Posterior vena cava (tissue), 2 donors: ENCODE results near the gene CLCN4. TPM values are rescaled to one million over a fixed set of nuclear protein-coding genes. Genes with fewer than 3 reads are reported as not detected.

Experiments
- DNase-seq: peaks from one replicate; pipeline ENCODE4 v3.0.0-alpha.2; 2020; ENCODE audit warnings: low spot score
- intact Hi-C, 2 donors: fragments of 100-400 bp; cut with DNase I; formaldehyde crosslinking; loops; one replicate each; pipeline versions ENCODE4 v1.14.1 to v1.14.2; 2022 to 2023
- total RNA-seq, 2 donors: library from RNA; stranded (reverse); fragmentation: NEBNext Ultra II Directional; extraction: Animal tissue kit (Norgen Biotek cat#: 25700); gene quantifications; one replicate each; pipeline ENCODE4 v1.2.1, GENCODE V29; 2021
- donor health status: DM: yes; HTN: yes; CAD: no.
- donor health status: DM: yes; HTN: yes; CAD: no.

Gene CLCN4
- total RNA-seq, 2 donors from 2014 or later = 3.7 to 8.4 TPM

DNA sequence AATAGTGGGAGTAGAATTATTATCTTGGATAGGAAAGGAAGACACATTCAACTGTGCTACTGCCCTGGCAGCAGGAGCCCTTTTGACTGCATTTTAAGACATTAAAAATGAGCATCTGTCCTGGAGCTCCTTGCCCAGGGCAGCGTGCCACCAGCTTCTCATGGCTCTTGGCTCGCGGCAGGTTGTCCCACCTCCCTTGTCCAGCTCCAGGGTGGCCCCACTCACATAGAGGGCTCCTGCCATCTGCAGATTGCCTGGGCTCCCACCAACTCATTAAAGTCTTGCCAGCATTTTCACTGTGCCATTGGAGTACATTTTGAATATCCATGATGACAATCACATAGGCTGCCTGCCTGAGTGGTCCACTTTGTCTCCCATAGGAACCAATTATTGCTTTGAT, 27.0 kb downstream of the CLCN4 start:
- intact Hi-C loops = loop anchor here (10.0 kb wide), 2 partner anchors 441 to 951 kb away; partner anchors contain the start of gene MID1 (in 1 of the 2)
- DNase-seq = no peak

DNA sequence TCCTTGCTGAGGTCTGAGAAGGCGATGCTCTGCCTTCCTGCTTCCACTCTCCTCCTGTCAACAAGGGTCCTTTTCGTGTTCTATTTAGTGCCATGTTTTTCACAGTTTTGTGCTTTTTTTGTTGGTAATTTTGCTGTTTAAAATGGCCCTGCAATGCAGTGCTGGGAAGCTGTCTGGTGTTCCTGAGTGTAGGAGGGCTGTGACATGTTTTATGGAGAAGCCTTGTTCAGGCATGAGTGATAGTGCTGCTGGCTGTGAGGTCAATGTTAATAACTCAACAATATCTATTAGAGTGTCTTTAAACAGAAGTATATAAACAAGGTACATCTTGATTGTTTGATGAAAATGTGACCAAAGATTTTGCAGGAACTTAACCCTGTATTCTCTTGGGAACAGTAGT, 27.6 kb downstream of the CLCN4 start:
- intact Hi-C loops = loop anchor here (10.0 kb wide), 2 partner anchors 440 to 950 kb away; partner anchors contain the start of gene MID1 (in 1 of the 2)
- DNase-seq = no peak

GRCh38 chrX:10186355-10186754, 29.6 kb downstream of the CLCN4 start:
- DNase-seq = no peak
- intact Hi-C loops = loop anchor here (2.0 to 10.0 kb wide), 3 partner anchors 438 to 952 kb away; partner anchors contain the start of gene MID1 (in 1 of the 2)

DNA sequence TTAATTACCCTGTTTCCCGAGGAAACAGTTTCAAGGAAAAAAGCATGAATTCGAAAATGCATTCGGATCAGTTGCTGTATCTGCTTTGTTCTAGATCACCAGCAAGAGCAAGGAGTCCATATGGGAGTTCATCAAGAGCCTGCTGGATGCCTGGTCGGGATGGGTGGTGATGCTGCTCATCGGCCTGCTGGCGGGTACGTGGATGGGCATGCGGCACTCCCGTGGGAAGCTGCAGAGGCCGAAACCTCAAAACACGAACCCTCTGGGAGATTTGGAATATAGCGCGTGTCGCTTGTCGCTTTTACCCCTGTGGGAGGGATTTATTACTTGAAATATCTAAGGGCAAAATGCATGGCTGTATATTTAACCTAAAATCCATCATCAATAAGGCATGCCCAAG, 30.6 kb downstream of the CLCN4 start:
- intact Hi-C loops = loop anchor here (2.0 to 10.0 kb wide), 3 partner anchors 437 to 951 kb away; partner anchors contain the start of gene MID1 (in 1 of the 2)

GRCh38 chrX:10189317-10190268, 32.8 kb downstream of the CLCN4 start:
- peak; percentile 89 for DNase-seq
- intact Hi-C loops = loop anchor here (5.0 to 10.0 kb wide), 3 partner anchors 143 to 945 kb away; partner anchors contain the start of gene MID1 (in 1 of the 2)

More for the DNA sequence above, 30.6 kb downstream of the CLCN4 start:
- no peak for DNase-seq

- intact Hi-C loops = loop anchor here in 1 of 2 donors (5.0 kb wide), 1 partner anchor 142 kb away; no protein-coding TSS in a partner anchor
- no peak for DNase-seq
Observed at GRCh38 chrX:10190367-10190766, 33.6 kb downstream of the CLCN4 start.

DNA sequence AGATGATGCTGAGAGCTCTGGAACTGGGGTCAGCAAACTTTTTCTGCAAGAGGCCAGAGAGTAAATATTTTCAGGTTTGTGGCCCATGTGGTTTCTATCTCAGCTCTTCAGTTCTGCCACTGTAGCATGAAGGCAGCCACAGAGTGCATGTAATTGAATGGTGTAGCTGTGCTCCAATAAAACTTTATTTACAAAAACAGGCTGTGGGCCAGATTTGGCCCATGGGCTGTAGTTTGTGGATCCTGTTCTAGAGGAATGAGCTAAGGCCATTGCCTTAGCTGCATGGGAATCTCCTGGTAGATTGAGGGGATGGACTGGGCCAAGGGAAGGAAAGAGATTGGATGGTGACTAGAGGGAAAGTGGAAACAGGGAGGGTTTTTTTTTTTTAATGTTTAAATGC, 36.8 kb downstream of the CLCN4 start:
- intact Hi-C loops = loop anchor here in 1 of 2 donors (5.0 kb wide), 1 partner anchor 139 kb away; no protein-coding TSS in a partner anchor

DNA sequence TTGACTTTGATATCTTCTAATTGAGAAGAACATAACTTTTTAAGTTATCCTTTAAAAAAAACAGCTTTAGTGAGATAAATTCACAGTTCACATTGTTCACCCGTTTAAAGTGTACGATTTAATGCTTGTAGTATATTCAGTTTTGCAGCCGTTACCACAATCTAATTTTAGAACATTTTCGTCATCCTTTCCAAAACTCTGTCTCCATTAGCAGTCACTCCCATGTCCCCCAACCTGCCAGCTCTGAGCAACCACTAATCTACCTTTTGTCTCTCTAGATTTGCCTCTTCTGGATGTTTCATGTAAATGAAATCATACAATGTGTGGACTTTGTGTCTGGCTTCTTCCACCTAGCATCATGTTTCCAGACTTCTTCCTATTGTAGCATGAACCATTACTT, 38.6 kb downstream of the CLCN4 start:
- intact Hi-C loops = no loop called here
- DNase-seq = no peak

More for the DNA sequence above, 36.8 kb downstream of the CLCN4 start:
- no peak for DNase-seq

DNA sequence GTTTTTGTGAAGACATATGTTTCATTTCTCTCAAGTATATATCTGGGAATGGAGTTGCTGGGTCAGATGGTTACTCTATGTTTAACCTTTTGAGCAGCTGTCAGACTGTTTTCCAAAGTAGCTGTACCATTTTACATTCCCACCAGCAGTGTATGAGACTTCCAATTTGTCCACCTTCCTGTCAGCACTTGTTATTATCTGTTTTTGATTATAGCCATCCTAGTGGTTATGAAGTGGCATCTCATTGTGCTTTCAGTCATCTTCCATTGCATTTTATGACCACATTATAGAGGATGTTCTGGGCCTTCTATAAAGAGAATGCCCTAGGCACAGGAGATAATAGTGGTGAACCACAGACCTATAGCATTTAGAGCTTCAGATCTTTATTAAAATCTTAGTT, 39.2 kb downstream of the CLCN4 start:
- DNase-seq = no peak
- intact Hi-C loops = no loop called here

DNA sequence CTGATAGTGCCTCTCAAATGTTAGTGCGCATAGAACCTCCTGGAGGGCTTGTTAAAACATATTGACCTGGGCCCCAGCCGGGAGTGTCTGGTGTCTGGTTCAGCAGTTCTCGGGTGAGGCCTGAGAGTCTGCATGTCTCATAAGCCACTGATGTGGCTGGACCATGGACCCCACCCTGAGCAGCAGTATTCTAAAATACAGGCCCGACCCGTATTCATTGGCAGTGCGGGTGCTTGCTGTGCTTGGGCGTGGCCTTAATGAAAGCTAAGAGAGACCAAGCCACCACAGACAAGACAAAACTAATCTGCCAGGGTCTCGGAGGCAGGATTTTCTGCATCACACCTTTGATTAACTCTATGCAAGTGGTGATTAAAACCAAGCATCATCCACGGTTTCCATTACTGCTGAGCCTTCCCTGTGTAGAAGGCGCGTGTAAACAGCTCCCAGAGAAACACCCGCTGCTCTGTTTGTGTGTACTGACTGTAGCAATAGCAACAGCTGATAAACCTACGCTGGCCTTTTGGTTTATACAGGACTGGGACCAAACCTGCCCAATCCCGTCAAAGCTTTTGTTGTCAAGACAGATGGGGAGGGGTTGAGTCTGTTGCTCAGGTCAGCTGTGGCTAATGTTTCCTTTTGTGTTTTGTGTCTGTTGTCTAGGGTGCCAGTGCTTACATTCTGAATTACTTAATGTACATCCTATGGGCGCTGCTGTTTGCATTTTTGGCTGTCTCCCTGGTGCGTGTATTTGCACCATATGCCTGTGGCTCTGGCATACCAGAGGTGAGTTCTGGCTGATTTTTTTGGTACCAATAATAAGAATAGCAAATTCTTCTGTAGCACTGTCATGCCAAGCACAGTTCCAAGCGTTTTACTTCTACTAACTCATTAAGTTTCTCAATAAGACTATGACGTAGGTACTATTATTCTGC, 40.8 kb downstream of the CLCN4 start:
- no peak for DNase-seq
- intact Hi-C loops = no loop called here

DNA sequence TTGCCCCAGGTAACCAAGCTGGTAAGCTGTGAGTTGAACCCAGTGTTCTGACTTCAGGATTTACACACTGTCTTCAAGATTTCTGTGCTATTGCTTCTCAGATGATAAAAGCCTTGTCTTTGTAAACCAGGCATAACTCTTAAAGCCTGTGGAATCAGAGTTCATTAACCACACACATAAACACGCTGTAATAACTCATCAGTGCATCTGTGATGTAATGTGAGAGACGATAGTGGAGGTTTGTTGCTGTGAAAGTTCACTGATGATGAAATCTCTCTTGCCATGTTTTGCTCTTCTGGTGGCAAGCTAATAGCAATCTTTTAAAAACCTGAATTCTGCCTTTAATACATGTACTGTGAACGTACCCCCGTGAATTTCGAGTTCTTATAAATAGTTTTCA, 41.5 kb downstream of the CLCN4 start:
- DNase-seq = no peak
- intact Hi-C loops = no loop called here

- intact Hi-C loops = no loop called here
- peak; percentile 85 for DNase-seq
Observed at GRCh38 chrX:10199212-10199611, 42.4 kb downstream of the CLCN4 start.

GRCh38 chrX:10203617-10204016, 46.8 kb downstream of the CLCN4 start:
- intact Hi-C loops = no loop called here
- DNase-seq = no peak

GRCh38 chrX:10206317-10206716, 49.5 kb downstream of the CLCN4 start:
- intact Hi-C loops = no loop called here

GRCh38 chrX:10208281-10208856, 51.6 kb downstream of the CLCN4 start:
- intact Hi-C loops = no loop called here
- no peak for DNase-seq

More at GRCh38 chrX:10206317-10206716, 49.5 kb downstream of the CLCN4 start:
- no peak for DNase-seq

GRCh38 chrX:10208953-10209352, 52.2 kb downstream of the CLCN4 start:
- intact Hi-C loops = no loop called here
- no peak for DNase-seq

GRCh38 chrX:10212395-10212794, 55.6 kb downstream of the CLCN4 start:
- intact Hi-C loops = no loop called here
- DNase-seq = no peak

DNA sequence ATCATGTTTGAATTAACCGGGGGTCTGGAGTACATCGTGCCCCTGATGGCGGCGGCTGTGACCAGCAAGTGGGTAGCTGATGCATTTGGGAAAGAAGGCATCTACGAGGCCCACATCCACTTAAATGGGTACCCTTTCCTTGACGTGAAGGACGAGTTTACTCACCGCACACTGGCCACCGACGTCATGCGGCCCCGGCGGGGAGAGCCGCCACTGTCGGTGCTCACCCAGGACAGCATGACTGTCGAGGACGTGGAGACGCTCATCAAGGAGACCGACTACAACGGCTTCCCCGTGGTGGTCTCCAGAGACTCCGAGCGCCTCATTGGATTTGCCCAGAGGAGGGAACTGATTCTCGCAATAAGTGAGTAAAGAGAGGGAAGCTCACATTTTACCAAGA, 56.9 kb downstream of the CLCN4 start:
- no peak for DNase-seq
- intact Hi-C loops = no loop called here

- intact Hi-C loops = no loop called here
- DNase-seq = no peak
Observed at GRCh38 chrX:10216208-10216607, 59.4 kb downstream of the CLCN4 start.
